ENCODE data around the gene TGFBR3. TPM values are rescaled to one million over a fixed set of nuclear protein-coding genes. Genes with fewer than 3 reads are reported as not detected.

The TGFBR3 gene
- total and polyA plus RNA-seq, 2 of the 4 experiments (the other 2 are of a cell fraction), result 3.0 to 11.3 TPM

DNA sequence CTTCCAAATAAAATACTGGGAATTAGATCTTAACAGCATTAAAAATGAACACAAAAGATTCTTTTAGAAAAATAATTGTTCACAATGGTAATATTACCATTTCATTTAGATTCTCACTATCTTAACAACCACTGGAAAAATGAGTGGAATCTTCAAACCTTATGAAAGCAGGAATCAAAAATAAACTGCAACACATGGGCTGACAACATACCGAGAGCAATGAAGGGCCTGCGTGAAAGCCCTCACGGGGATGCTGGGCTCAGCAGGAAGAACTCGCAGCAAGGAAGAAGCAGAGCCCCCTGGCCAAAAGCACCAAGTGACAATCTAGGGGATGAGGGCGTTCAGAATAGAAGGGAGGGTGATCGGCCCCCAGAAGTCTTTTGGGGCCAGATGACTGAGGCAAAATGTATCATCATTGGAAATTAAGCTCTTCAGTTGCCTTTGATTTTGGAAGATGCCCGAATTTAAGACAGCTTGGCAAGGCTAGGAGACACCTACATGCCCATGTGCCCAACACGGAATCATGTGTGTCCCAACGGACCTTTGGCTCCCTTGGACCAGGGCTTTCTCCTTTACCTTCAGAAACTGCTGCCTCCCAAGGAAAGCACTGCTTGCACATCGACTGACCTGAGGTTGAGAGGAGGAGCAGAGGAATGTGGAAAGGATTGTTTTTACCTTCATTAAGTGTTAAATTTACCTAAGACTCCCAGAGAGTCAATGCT lies 103.9 kb downstream of the TGFBR3 start:
- no TSS peak for BruUV-seq (replicated peaks)
- peak overlapping the region in 1 of 2 experiments; percentile 41; a peak in 2 of 4 replicates for H4K8ac ChIP-seq (ENCODE audit: low read depth in 2 of 2, low read length in 2 of 2)
- intact Hi-C loops (cut with micrococcal nuclease) (loop anchor here (5.0 kb wide), 1 partner anchor 105 kb away; the partner anchor contains the start of gene TGFBR3), in situ Hi-C loops (cut with MboI; ENCODE audit: low sequenced_read_pairs) (no loop called here), dilution Hi-C loops (cut with HindIII; ENCODE audit: low sequenced_read_pairs, unreplicated experiment) (no loop called here)
- H3K9ac ChIP-seq (ENCODE audit: low read depth, low read length), result peak overlapping the region; percentile 1; the same call in 1 of the 2 replicates
- H3K9me1 ChIP-seq (ENCODE audit: insufficient read depth, low read length), result peaks cover 15% of the 10 kb centered on the region
- CTCF ChIA-PET, result interaction anchor here (0.6 to 1.1 kb wide), 8 partner anchors 9 to 358 kb away, joined by 3 to 5 read pairs (median 4); no protein-coding TSS in a partner anchor
- H2AFZ ChIP-seq (replicated peaks; ENCODE audit: low read length, poor library complexity), result no peak overlapping the region
- peak overlapping the region; percentile 61; the same call in 1 of the 2 replicates for H3K27ac ChIP-seq (ENCODE audit: insufficient read depth, low read length)
- H3K4me3 ChIP-seq (ENCODE audit: insufficient read depth, low read depth, low read length), result no peak overlapping the region
- H2BK5ac ChIP-seq (ENCODE audit: low read depth, low read length, poor library complexity, severe bottlenecking), result no peak overlapping the region
- no peaks in the 10 kb centered on the region for H3K9me3 ChIP-seq (ENCODE audit: control insufficient read depth, insufficient read depth, low read length)
- H4K5ac ChIP-seq (ENCODE audit: low read depth, low read length), result peak overlapping the region; percentile 60
- peaks cover 20% of the 10 kb centered on the region for H3K4me1 ChIP-seq (ENCODE audit: control insufficient read depth, insufficient read depth, low read length)
- H2AK5ac ChIP-seq (ENCODE audit: low read depth, low read length), result peak overlapping the region; percentile 90
- peak overlapping the region; percentile 69 for H3K14ac ChIP-seq (replicated peaks; ENCODE audit: low read depth, low read length)
- H3K18ac ChIP-seq (ENCODE audit: low read depth, low read length), result peak overlapping the region; percentile 92
- H2AK9ac ChIP-seq (replicated peaks; ENCODE audit: low read depth, low read length, poor library complexity), result no peak overlapping the region
- peak overlapping the region; percentile 48 for H4K91ac ChIP-seq (ENCODE audit: insufficient read depth, low read depth, low read length)
- no peaks in the 10 kb centered on the region for H3K36me3 ChIP-seq (ENCODE audit: control insufficient read depth, insufficient read depth, low read length)
- peak overlapping the region; percentile 13; the same call in 1 of the 2 replicates for H3K4me2 ChIP-seq (ENCODE audit: low read depth, low read length)
- H2BK20ac ChIP-seq (ENCODE audit: low read depth, low read length), result peak overlapping the region; percentile 76
- peak overlapping the region; percentile 50 for H2BK120ac ChIP-seq (ENCODE audit: low read depth, low read length)
- peak overlapping the region; percentile 42; the same call in 1 of the 3 replicates for H2BK15ac ChIP-seq (ENCODE audit: low read depth, low read length)
- no peaks in the 10 kb centered on the region for H4K20me1 ChIP-seq (ENCODE audit: insufficient read depth, low read length)
- DNase-seq (peak; percentile 41), ATAC-seq (ENCODE audit: low read depth) (peak; percentile 41)
- peak overlapping the region; percentile 77 for H3K4ac ChIP-seq (ENCODE audit: low read depth, low read length)
- H3K27me3 ChIP-seq (ENCODE audit: control insufficient read depth, insufficient read depth, low read length), result no peaks in the 10 kb centered on the region
- 80% methylated on average over 1 of the region's 10 CpGs; no CpG with 5 or more reads in 1 of the 2 experiments for WGBS, 2 experiments (ENCODE audit: extremely low coverage in 2 of 2, insufficient read length in 1 of 2)
- H3K79me1 ChIP-seq (ENCODE audit: low read depth in 1 of 2, low read length in 2 of 2), result peaks cover 0 to 4% of the 10 kb centered on the region in 2 experiments; a peak in 2 of 4 replicates
- H3K23ac ChIP-seq (ENCODE audit: low read depth, low read length), result peak overlapping the region; percentile 36
- no peak overlapping the region for H3K56ac ChIP-seq (ENCODE audit: extremely low read depth, insufficient read depth, low read length)
- POLR2A ChIA-PET (ENCODE audit: unreplicated experiment), result interaction anchor here (0.5 to 0.6 kb wide), 2 partner anchors 146 to 196 kb away, joined by 3 to 4 read pairs; no protein-coding TSS in a partner anchor
- TF ChIP-seq RAD21 (IDR thresholded peaks at IDR 0.05; ENCODE audit: low read length) (no peak), ELK1 (IDR thresholded peaks at IDR 0.05; ENCODE audit: borderline replicate concordance, low read depth, low read length) (no peak), CHD1 (IDR thresholded peaks at IDR 0.05; ENCODE audit: low read depth, low read length) (no peak), MAFK (IDR thresholded peaks at IDR 0.05; ENCODE audit: low read depth, low read length) (no peak), CEBPB (IDR thresholded peaks at IDR 0.05; ENCODE audit: low read depth, low read length) (no peak), SMC3 (IDR thresholded peaks at IDR 0.05; ENCODE audit: low read depth, low read length) (no peak), NFE2L2 (IDR thresholded peaks at IDR 0.05; ENCODE audit: low read depth, low read length) (no peak), MAZ (IDR thresholded peaks at IDR 0.05; ENCODE audit: borderline replicate concordance, low read depth, low read length) (no peak), RFX5 (IDR thresholded peaks at IDR 0.05; ENCODE audit: low read depth, low read length) (no peak), POLR2A (IDR thresholded peaks at IDR 0.05; ENCODE audit: low read depth, low read length) (no peak), MXI1 (IDR thresholded peaks at IDR 0.05; ENCODE audit: borderline replicate concordance, low read depth, low read length) (no peak), BHLHE40 (IDR thresholded peaks at IDR 0.05; ENCODE audit: low read depth, low read length) (no peak)
- TF ChIP-seq, protein P1, sequence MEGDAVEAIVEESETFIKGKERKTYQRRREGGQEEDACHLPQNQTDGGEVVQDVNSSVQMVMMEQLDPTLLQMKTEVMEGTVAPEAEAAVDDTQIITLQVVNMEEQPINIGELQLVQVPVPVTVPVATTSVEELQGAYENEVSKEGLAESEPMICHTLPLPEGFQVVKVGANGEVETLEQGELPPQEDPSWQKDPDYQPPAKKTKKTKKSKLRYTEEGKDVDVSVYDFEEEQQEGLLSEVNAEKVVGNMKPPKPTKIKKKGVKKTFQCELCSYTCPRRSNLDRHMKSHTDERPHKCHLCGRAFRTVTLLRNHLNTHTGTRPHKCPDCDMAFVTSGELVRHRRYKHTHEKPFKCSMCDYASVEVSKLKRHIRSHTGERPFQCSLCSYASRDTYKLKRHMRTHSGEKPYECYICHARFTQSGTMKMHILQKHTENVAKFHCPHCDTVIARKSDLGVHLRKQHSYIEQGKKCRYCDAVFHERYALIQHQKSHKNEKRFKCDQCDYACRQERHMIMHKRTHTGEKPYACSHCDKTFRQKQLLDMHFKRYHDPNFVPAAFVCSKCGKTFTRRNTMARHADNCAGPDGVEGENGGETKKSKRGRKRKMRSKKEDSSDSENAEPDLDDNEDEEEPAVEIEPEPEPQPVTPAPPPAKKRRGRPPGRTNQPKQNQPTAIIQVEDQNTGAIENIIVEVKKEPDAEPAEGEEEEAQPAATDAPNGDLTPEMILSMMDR (conservative IDR thresholded peaks at IDR 0.05; ENCODE audit: low read depth, low read length), result no peak
- TF ChIP-seq, protein P2, sequence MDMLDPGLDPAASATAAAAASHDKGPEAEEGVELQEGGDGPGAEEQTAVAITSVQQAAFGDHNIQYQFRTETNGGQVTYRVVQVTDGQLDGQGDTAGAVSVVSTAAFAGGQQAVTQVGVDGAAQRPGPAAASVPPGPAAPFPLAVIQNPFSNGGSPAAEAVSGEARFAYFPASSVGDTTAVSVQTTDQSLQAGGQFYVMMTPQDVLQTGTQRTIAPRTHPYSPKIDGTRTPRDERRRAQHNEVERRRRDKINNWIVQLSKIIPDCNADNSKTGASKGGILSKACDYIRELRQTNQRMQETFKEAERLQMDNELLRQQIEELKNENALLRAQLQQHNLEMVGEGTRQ (IDR thresholded peaks at IDR 0.05; ENCODE audit: low read depth, low read length), result no peak
